8988T (cell line): ENCODE measurements around the gene FBXW5.

Experiments
- DNase-seq: peaks from one replicate; pipeline ENCODE4 v3.0.0; 2011

Gene FBXW5

GRCh38 chr9:136931611-136932130, 12.9 kb downstream of the FBXW5 start:
- no peak for DNase-seq

- no peak for DNase-seq
Observed at GRCh38 chr9:136930014-136930413, 14.5 kb downstream of the FBXW5 start.

- DNase-seq = no peak
Observed at GRCh38 chr9:136928591-136928990, 15.9 kb downstream of the FBXW5 start.

GRCh38 chr9:136927343-136928271, 16.9 kb downstream of the FBXW5 start:
- no peak for DNase-seq

GRCh38 chr9:136926749-136927148, 17.8 kb downstream of the FBXW5 start:
- DNase-seq = no peak

- DNase-seq = no peak
Observed at GRCh38 chr9:136926154-136926704, 18.3 kb downstream of the FBXW5 start.

DNA sequence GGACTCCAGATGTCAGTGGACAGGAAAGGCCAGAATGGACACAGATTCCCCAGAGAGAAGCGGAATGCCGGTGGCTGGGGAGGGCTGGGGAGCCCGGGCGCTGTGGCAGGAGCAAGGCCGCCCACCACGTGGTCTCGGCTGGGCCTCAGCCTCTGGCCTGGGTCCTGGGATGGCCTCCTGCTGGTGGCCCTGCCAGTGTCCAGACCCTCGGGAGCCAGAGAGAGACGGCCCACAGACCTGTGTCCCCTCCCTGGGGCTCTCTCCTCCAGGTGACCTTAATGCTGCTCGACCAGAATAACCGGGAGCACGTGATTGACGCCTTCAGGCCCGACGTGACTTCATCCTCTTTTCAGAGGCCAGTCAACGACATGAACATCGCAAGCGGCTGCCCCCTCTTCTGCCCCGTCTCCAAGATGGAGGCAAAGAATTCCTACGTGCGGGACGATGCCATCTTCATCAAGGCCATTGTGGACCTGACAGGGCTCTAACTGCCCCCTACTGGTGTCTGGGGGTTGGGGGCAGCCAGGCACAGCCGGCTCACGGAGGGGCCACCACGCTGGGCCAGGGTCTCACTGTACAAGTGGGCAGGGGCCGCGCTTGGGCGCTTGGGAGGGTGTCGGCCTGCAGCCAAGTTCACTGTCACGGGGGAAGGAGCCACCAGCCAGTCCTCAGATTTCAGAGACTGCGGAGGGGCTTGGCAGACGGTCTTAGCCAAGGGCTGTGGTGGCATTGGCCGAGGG, 19.0 kb downstream of the FBXW5 start:
- no peak for DNase-seq

- no peak for DNase-seq
Observed at GRCh38 chr9:136923881-136924280, 20.7 kb downstream of the FBXW5 start.

GRCh38 chr9:136922540-136922939, 22.0 kb downstream of the FBXW5 start:
- no peak for DNase-seq

DNA sequence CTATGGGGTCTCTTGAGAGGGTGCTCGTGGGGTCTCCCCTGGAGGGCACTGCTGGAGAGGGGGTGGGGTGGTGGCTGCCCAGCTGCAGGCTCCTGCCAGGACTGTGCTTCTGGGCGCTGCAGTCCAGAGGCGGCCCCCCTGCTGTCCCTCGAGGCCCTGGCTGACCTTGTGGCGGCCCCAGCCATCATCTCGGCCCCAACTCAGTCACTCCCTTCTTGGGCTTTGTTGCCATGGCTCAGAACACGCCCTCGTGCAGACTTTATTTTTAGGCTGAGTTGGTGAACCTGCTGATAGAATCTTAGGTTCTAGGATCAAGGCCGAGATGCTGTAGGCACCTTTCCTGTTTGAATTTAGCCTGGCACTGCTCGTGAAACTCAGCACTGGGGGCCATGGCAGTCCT, 22.8 kb downstream of the FBXW5 start:
- DNase-seq = no peak

- DNase-seq = no peak
Observed at GRCh38 chr9:136921307-136921706, 23.2 kb downstream of the FBXW5 start.

GRCh38 chr9:136920734-136921231, 23.8 kb downstream of the FBXW5 start:
- no peak for DNase-seq

- no peak for DNase-seq
Observed at GRCh38 chr9:136920069-136920468, 24.5 kb downstream of the FBXW5 start.

GRCh38 chr9:136917902-136918301, 26.6 kb downstream of the FBXW5 start:
- no peak for DNase-seq

DNA sequence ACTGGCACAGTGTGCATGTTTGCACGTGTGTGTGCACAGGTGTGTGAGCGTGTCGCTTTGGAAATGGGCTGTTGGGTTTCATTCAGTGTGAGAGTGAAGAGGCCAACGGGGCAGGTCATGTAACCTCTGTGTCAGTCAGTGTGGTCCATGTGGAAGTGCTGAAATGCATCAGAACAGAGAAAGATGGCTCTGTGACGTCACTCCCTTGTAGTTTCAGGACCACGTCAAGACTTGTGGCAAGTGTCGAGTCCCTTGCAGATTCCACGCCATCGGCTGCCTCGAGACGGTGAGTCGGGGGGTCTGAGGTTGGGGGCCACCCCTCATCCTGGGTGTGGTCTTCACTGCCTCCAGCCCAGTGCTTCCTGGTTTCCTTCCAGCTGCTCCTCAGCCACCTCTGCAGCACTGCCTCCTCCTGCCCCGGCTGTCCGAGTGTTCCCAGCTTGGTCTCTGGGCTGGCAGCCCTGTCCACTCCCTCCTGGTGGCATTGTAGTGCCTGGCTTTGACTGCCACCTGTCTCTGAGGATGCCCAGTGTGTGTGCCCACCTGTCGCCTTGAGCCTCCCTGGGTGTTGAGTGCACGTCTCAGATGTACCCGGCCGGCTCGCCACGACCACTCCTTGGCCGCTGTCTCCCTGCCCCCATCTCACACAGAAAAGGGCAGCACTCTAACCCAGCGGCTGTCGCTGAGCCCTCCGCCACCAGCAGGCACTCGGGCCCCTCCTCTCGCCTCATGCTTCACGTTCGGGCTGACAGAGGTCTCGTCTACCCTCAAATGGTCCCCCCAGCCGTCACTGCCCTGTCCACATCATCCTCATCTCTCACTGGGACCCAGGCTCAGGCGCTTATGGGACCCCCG, 28.0 kb downstream of the FBXW5 start:
- DNase-seq = no peak

- DNase-seq = no peak
Observed at GRCh38 chr9:136915632-136916329, 28.8 kb downstream of the FBXW5 start.

- DNase-seq = no peak
Observed at GRCh38 chr9:136913701-136914438, 30.7 kb downstream of the FBXW5 start.

DNA sequence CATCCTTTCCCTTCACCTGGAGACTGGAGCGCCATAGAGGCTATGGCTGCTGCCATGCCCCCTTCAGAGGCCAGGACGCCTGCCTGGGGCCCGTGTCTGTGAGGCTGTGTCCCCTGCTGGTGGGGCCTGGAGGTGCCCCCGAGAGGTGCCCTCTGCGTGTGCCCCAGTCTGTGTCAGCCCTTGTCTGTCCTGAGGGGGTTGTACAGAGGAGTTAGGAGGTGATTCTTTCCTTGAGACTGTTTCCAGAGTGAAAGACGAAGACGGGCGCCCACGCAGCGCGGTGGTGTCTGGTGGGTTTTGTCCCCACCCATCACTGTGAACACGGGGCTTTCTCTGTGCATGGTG, 33.7 kb downstream of the FBXW5 start:
- peak; percentile 71 for DNase-seq

DNA sequence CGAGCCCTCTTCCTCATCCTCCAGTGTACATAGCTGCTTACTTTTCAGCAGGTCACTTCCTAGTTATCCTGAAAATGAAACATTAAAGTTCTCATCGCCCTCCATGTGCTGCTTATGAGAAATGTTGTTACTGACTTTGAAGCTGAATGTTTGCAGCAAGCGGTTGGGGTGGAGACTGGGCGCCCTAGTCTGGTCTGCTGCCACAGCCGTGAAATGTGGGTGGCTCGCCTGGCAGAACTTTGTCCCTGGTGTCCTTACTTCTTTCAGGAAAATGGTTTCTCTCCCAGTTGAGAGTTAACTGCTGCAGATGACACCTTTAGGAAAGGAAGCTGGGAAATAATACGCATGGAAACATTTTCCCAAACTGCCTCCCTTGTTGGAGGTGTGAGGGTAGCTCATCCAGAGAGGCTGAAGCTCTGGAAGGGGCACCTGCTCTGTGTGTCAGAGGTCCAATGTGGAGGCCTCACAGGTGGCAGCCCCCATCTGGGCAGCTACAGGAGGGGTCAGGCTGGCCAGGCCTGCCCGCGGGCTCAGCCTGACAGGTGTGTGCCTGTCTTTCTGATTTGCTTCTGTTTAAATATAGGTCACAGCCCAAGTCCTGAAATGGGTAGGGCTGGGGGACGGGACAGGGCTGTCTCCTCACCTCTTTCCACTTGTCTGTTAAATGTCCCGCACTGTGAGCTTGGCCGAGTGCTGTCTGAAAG, 34.2 kb downstream of the FBXW5 start:
- DNase-seq = no peak
